SK-N-SH (cell line): ENCODE results near the gene CTBP1.
A peak's percentile ranks its signal among the peaks of the same experiment; 100 is the strongest.

Experiments used
- JUND ChIP-seq: IDR thresholded peaks from 2 replicates; pipeline ENCODE4 v1.4.0; 2012
- NFIC ChIP-seq: IDR thresholded peaks from 2 replicates; pipeline ENCODE4 v1.4.0; 2012; ENCODE audit warnings: borderline replicate concordance
- POLR2AphosphoS5 ChIP-seq: IDR thresholded peaks from 2 replicates; pipeline ENCODE4 v1.6.1; 2012; ENCODE audit warnings: low read depth, low read length
- SIN3A ChIP-seq: IDR thresholded peaks from 2 replicates; pipeline ENCODE4 v1.6.1; 2012; ENCODE audit warnings: low read depth, mild to moderate bottlenecking, low read length, moderate library complexity, borderline replicate concordance
- USF2 ChIP-seq: fragments of 150-350 bp; IDR thresholded peaks from 2 replicates; pipeline ENCODE4 v1.6.1; 2017; ENCODE audit warnings: antibody characterized with exemption, low read length, low read depth, borderline replicate concordance
- TF ChIP-seq, protein P1 (sequence below): fragments of 200-600 bp; sonication (generic); IDR thresholded peaks from 2 replicates; pipeline ENCODE4 v1.6.1; 2017; ENCODE audit warnings: antibody characterized with exemption, mild to moderate bottlenecking, moderate library complexity

GRCh38 chr4:1289207-1290164 is 40.6 kb upstream of the CTBP1 start, which contains the start of gene MAEA:
- TF ChIP-seq NFIC, result peak; percentile 47; the same call in 1 of the 2 replicates
- TF ChIP-seq, protein P1, sequence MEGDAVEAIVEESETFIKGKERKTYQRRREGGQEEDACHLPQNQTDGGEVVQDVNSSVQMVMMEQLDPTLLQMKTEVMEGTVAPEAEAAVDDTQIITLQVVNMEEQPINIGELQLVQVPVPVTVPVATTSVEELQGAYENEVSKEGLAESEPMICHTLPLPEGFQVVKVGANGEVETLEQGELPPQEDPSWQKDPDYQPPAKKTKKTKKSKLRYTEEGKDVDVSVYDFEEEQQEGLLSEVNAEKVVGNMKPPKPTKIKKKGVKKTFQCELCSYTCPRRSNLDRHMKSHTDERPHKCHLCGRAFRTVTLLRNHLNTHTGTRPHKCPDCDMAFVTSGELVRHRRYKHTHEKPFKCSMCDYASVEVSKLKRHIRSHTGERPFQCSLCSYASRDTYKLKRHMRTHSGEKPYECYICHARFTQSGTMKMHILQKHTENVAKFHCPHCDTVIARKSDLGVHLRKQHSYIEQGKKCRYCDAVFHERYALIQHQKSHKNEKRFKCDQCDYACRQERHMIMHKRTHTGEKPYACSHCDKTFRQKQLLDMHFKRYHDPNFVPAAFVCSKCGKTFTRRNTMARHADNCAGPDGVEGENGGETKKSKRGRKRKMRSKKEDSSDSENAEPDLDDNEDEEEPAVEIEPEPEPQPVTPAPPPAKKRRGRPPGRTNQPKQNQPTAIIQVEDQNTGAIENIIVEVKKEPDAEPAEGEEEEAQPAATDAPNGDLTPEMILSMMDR, result no peak
- peak; percentile 81 for TF ChIP-seq POLR2AphosphoS5
- no peak for TF ChIP-seq JUND
- TF ChIP-seq SIN3A, result peak; percentile 65; the same call in 1 of the 2 replicates
- TF ChIP-seq USF2, result no peak
